Measurements from ENCODE around the gene MLXIP. TPM values are rescaled to one million over a fixed set of nuclear protein-coding genes. Genes with fewer than 3 reads are reported as not detected.
"Not testable (repeated sequence)": the region's sequence is repeated elsewhere in the genome, so short reads cannot be mapped to it uniquely, and the experiment has no call there.

The MLXIP gene, protein sequence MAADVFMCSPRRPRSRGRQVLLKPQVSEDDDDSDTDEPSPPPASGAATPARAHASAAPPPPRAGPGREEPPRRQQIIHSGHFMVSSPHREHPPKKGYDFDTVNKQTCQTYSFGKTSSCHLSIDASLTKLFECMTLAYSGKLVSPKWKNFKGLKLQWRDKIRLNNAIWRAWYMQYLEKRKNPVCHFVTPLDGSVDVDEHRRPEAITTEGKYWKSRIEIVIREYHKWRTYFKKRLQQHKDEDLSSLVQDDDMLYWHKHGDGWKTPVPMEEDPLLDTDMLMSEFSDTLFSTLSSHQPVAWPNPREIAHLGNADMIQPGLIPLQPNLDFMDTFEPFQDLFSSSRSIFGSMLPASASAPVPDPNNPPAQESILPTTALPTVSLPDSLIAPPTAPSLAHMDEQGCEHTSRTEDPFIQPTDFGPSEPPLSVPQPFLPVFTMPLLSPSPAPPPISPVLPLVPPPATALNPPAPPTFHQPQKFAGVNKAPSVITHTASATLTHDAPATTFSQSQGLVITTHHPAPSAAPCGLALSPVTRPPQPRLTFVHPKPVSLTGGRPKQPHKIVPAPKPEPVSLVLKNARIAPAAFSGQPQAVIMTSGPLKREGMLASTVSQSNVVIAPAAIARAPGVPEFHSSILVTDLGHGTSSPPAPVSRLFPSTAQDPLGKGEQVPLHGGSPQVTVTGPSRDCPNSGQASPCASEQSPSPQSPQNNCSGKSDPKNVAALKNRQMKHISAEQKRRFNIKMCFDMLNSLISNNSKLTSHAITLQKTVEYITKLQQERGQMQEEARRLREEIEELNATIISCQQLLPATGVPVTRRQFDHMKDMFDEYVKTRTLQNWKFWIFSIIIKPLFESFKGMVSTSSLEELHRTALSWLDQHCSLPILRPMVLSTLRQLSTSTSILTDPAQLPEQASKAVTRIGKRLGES
- polyA plus RNA-seq: 17.5 TPM

GRCh38 chr12:122078141-122079032 lies at the start of gene MLXIP:
TSS of gene MLXIP (plus strand) at chr12:122078756. CDS start at chr12:122078854, 98 bp downstream.
- no peaks in the 10 kb centered on the region for H3K27me3 Mint-ChIP-seq
- H3K27ac Mint-ChIP-seq: peak within 1 kb of the TSS; percentile 78 to 90 (median 80)
- peaks cover 38 to 48% (median 47%) of the 10 kb centered on the region in 3 donors for H3K4me1 Mint-ChIP-seq
- H3K4me3 Mint-ChIP-seq: peak within 1 kb of the TSS; percentile 79 to 96 (median 92)
- no peaks in the 10 kb centered on the region for H3K36me3 Mint-ChIP-seq
- peaks cover 0 to 2% (median 0%) of the 10 kb centered on the region in 3 donors for H3K9me3 Mint-ChIP-seq

DNA sequence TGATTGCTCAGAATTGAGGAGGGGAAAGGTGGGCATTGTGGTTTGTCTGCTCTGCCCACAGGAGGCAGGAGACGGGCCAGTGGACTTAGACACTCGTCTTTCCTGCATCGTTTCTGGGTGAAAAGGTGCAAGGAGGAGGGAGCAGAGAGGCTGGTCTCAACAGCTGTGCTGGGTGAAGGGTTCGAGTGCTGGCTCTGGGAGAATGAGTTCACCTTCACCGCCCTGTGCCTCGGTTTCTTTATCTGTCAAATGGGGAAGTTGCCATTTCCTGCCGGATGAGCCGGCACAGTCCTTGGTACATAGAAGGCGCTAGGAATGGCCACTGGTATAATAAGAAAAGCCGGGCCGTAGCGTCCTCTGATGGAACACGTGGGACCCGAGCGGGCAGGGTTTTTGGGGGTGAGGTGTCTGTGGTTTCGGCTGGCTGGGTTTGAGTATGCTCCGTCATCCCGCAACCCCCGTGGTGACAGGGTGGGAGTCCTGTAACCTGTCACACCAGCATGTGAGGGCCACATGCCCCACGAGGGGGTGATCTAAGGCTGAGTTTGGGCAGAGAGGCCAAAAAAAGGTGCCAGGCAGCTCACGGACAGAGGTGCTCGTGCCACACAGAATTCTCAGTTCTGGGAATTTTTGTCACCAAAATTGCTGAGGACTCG lies 49.5 kb upstream of the MLXIP start:
- H3K27me3 Mint-ChIP-seq: peaks cover 8% of the 10 kb centered on the region
- peak overlapping the region; percentile 39 to 76 (median 40) for H3K27ac Mint-ChIP-seq
- peak overlapping the region; percentile 35 to 93 (median 50) for H3K4me3 Mint-ChIP-seq
- H3K4me1 Mint-ChIP-seq: peaks cover 41 to 45% (median 45%) of the 10 kb centered on the region in 3 donors
- no peaks in the 10 kb centered on the region for H3K9me3 Mint-ChIP-seq
- peaks cover 3% of the 10 kb centered on the region for H3K36me3 Mint-ChIP-seq

GRCh38 chr12:122029620-122030423 lies 48.7 kb upstream of the MLXIP start:
- Mint-ChIP-seq H3K9me3 (no peaks in the 10 kb centered on the region), H3K27ac (peak overlapping the region in 2 of 3 donors; percentile 35 to 76), H3K4me1 (peaks cover 36 to 43% (median 40%) of the 10 kb centered on the region in 3 donors), H3K27me3 (peaks cover 8% of the 10 kb centered on the region), H3K36me3 (peaks cover 3% of the 10 kb centered on the region), H3K4me3 (peak overlapping the region; percentile 34 to 93 (median 60))

GRCh38 chr12:122030424-122031035 lies 48.0 kb upstream of the MLXIP start:
- peak overlapping the region in 3 of 4 donors; percentile 39 to 93 (median 45) for H3K4me3 Mint-ChIP-seq
- H3K27ac Mint-ChIP-seq: peak overlapping the region; percentile 76 to 92 (median 85)
- no peaks in the 10 kb centered on the region for H3K9me3 Mint-ChIP-seq
- H3K4me1 Mint-ChIP-seq: peaks cover 34 to 40% (median 39%) of the 10 kb centered on the region in 3 donors
- peaks cover 8% of the 10 kb centered on the region for H3K27me3 Mint-ChIP-seq
- H3K36me3 Mint-ChIP-seq: peaks cover 3% of the 10 kb centered on the region

DNA sequence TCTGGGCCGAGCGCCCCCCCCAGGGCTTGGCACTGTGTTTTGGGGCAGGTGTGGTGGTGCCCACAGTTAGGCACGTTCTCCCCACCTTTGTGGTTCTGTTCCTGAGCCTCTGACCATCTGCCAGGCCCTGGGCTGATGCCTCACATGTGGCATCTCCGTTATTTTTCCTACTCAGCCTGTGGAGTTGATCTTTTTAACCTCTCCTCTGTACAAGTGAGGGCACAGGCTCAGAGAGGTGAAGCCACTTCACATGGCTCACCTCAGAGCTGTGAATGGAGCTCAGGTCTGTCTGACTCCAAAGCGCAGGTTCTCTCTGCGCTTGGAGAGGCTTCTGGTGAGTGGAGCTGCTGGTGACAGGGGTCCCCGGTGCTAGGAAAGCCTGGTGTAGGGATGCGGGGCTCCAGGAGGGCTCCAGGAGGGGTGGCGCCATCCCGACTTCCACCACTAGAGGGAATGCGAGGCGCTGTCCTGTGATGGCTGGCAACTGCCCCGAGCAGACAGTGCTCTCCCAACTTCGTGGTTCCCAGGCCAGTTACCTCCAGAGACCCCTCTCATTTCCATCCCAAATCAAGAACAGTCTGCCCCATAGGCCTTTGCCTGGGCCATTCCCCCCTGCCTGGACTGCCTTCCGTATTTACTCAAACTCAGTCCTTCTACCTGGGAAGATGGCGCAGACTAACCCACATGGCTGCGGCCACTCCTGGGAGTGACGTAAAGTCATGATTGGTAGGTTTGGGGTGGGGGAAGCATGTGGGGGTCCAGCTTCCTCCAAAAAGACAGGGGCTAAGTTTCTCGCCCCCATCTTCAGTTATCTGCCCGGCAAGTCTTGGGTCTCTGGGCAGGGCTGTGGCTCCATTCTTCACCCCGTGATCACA lies 47.0 kb upstream of the MLXIP start:
- H3K27me3 Mint-ChIP-seq: peaks cover 8% of the 10 kb centered on the region
- H3K4me1 Mint-ChIP-seq: peaks cover 34 to 37% (median 37%) of the 10 kb centered on the region in 3 donors
- peaks cover under 1% of the 10 kb centered on the region for H3K36me3 Mint-ChIP-seq
- H3K4me3 Mint-ChIP-seq: peak overlapping the region in 2 of 4 donors; percentile 29 to 84
- no peaks in the 10 kb centered on the region for H3K9me3 Mint-ChIP-seq
- H3K27ac Mint-ChIP-seq: peak overlapping the region; percentile 39 to 85 (median 76)

- peaks cover 8% of the 10 kb centered on the region for H3K27me3 Mint-ChIP-seq
- H3K27ac Mint-ChIP-seq: peak overlapping the region in 1 of 3 donors; percentile 75
- no peaks in the 10 kb centered on the region for H3K9me3 Mint-ChIP-seq
- H3K4me3 Mint-ChIP-seq: peak overlapping the region in 3 of 4 donors; percentile 20 to 68 (median 54)
- peaks cover 28 to 29% (median 28%) of the 10 kb centered on the region in 3 donors for H3K4me1 Mint-ChIP-seq
- no peaks in the 10 kb centered on the region for H3K36me3 Mint-ChIP-seq
These were observed 46.0 kb upstream of the MLXIP start for GRCh38 chr12:122032580-122032979.

GRCh38 chr12:122035292-122035691 lies 43.3 kb upstream of the MLXIP start:
- no peak overlapping the region for H3K4me3 Mint-ChIP-seq
- peaks cover 8 to 11% (median 9%) of the 10 kb centered on the region in 3 donors for H3K4me1 Mint-ChIP-seq
- H3K9me3 Mint-ChIP-seq: no peaks in the 10 kb centered on the region
- H3K27ac Mint-ChIP-seq: no peak overlapping the region
- H3K36me3 Mint-ChIP-seq: no peaks in the 10 kb centered on the region
- H3K27me3 Mint-ChIP-seq: no peaks in the 10 kb centered on the region

DNA sequence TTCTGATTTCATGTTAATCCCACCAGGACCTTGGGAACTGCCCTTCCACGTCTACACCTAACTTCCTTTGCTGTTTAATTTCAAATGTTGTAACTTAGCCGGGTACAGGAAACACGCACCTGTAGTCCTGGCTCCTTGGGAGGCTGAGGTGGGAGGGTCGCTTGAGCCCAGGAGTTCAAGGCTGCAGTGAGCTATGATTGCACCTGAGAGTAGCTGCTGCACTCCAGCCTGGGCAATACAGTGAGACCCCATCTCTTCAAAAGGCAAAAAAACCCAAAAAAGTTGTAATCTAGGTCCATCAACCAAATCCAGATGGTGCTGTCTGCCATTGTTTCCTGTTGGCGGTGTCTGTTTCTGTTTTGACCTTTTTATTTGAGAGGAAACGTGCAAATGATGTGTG lies 42.4 kb upstream of the MLXIP start:
- Mint-ChIP-seq H3K9me3 (no peaks in the 10 kb centered on the region), H3K27me3 (no peaks in the 10 kb centered on the region), H3K4me3 (no peak overlapping the region), H3K36me3 (no peaks in the 10 kb centered on the region), H3K4me1 (peaks cover 6 to 10% (median 9%) of the 10 kb centered on the region in 3 donors), H3K27ac (no peak overlapping the region)

DNA sequence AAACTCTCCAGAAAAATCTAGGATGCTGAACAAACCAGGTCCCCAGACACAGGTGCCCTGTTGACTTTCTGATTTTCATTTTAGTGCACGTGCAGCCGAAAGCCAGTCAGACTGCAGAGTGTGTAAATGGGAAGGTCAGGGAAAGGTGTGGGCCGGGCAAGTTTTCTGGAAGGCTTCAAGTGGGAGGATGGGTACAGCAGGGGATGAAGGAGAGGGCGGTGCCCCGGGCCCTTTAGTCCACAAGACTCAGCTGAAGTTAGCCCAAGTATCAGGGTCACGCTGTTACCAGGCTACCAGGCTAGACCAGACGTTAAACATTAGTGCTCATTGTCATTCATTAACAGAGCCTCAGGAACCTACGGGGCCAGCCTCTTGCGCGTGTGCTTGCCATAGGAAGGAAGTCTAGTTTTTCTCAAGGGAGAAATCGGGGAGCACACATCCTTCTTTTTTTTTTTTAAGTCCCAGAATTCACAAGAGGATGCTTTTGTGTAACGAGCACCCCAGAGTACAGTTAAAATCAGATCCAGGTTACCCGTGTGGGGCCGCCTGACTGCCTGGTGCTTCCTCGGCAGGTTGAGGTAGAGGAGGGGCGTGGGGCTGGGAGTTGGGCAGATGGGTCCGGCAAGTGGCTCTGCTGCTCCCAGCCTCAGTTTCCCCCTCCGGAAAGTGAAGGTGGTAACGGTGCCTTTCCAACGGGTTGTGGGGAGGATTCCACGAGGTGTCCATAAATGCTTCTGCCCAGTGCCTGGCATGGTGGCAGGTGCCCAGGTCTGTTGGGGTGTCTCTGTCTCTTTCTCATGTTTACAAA lies 37.8 kb upstream of the MLXIP start:
- no peaks in the 10 kb centered on the region for H3K27me3 Mint-ChIP-seq
- no peak overlapping the region for H3K4me3 Mint-ChIP-seq
- no peaks in the 10 kb centered on the region for H3K36me3 Mint-ChIP-seq
- peak overlapping the region in 1 of 3 donors; percentile 35 for H3K27ac Mint-ChIP-seq
- no peaks in the 10 kb centered on the region for H3K4me1 Mint-ChIP-seq
- H3K9me3 Mint-ChIP-seq: no peaks in the 10 kb centered on the region

GRCh38 chr12:122041458-122041857 lies 37.1 kb upstream of the MLXIP start:
- not testable (repeated sequence) for H3K27ac Mint-ChIP-seq, H3K9me3 Mint-ChIP-seq, H3K36me3 Mint-ChIP-seq, H3K4me1 Mint-ChIP-seq, H3K4me3 Mint-ChIP-seq, H3K27me3 Mint-ChIP-seq

DNA sequence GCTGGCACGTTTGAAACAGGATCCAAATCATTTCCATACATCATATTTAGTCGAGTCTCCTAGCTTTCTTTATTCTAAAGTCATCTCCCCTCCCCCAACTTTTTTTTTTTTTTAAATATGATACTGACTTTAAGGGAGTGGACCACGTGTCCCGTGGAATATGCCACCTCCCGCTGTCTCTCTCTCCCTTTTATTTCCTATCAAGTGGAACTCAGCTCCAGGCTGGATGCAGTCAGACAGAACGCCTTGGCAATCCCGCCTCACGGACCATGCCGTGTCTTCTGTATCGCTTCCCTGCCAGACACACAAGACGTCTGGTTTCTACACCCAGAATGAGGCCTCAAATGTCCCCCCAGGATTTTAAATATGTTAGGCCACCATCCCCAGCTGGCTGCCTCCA lies 35.6 kb upstream of the MLXIP start:
- no peak overlapping the region for H3K27ac Mint-ChIP-seq
- H3K4me3 Mint-ChIP-seq: no peak overlapping the region
- H3K4me1 Mint-ChIP-seq: no peaks in the 10 kb centered on the region
- no peaks in the 10 kb centered on the region for H3K36me3 Mint-ChIP-seq
- H3K27me3 Mint-ChIP-seq: no peaks in the 10 kb centered on the region
- no peaks in the 10 kb centered on the region for H3K9me3 Mint-ChIP-seq
